Right renal pelvis (tissue), 4 donors: ENCODE results near the gene TMEM115. TPM values are rescaled to one million over a fixed set of nuclear protein-coding genes. Genes with fewer than 3 reads are reported as not detected.
A peak's percentile ranks its signal among the peaks of the same experiment; 100 is the strongest.

ENCODE experiments used
- DNase-seq, 4 donors: peaks; one replicate each; pipeline ENCODE4 v3.0.0-alpha.2; 2013; ENCODE audit warnings: low read depth in 4 of 4, low spot score in 3 of 4, missing footprints in 1 of 4
- polyA plus RNA-seq, 4 donors: library from polyadenylated mRNA; unstranded; fragments of 120-200 nt; gene quantifications; one replicate each; pipeline ENCODE4 v1.2.1, GENCODE V29; 2013; ENCODE audit not compliant: insufficient read length in 4 of 4

Gene TMEM115
- polyA plus RNA-seq, 4 donors, result 37.8 to 49.5 (median 38.7) TPM

GRCh38 chr3:50336452-50337174 is 22.7 kb downstream of the TMEM115 start:
- no peak for DNase-seq

DNA sequence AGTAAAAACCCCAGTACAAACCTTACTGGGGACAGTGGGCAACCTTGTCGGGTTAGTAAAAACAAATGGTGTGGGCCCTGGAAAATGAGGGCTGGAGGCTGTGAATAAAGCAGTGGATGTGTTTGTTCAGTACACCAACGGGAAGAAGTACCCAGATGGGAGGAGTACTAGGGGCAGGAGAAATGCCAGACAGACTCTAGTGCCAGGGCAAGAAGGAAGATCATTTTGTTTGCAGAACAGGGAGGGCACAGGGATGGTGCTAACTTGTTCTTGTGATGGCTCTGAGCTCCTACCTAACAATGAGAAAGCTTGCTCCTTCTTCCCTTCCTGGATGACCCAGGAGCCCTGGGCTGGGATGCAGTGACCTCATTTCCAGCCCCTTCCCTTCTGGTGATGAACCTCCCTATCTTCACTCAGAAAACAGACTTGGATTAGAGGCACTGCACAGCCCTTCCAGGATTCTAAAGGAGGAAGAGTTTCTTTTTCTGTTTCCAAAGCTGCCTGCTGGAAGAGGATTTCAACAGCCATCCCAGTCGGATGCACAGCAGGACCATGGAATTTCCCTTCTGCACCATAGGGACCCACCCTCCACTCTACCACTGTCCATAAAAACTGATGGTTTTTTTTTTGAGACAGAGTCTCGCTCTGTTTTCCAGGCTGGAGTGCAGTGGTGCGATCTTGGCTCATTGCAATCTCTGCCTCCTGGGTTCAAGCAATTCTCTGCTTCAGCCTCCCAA is 24.8 kb downstream of the TMEM115 start:
- DNase-seq, result no peak

DNA sequence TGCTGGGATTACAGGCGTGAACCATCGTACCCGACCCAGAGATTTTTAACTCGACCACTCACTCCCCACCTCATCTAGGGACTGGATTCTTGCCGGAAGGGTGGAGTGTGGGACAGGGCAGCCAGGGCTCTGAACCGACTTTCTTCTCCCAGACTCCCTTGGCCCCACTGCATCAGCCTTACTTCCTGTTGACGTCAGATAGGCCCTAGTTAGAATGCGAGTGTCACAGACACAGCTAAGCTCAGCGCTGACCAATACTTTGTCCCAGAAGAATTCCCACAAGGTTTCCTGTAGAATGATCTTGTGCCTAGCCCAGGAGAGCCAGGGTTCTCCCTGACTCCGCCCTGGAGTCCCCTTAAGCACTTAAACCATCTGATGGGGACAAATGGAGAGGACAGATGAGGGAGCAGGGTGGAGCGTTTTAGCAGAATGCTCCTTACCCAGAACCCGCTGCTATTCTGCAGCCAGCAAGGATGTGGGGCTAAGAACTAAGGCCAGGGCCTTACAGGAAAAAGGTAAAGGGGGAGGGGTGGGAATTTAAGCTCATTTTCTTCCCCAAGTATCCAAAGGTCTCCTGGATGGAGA is 25.5 kb downstream of the TMEM115 start:
- no peak for DNase-seq

DNA sequence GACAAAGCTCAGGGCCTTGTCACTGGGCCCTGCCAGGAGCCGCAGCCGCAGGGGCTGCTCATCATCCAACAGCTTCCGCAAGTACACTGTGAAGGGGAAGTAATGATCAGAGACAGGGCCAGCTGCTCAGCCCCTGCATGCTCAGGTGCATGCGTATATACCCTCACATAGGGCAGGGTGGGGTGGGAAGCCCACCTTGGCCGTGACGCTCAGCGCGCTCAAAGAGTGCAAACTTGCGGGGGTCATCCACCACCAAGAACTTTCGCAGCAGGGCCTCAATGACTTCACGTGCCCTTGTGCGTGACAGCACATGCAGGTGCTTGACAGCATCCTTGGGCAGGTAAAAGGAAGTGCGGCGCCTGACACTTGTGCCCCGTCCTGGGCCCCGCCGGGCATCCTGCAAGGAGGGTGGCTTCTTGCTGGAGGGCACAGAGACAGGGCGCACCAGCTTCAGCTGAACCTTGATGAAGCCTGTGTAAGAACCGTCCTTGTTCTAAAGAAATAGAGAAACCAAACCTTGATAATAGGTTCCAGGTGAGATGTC is 27.9 kb downstream of the TMEM115 start:
- DNase-seq, result no peak

DNA sequence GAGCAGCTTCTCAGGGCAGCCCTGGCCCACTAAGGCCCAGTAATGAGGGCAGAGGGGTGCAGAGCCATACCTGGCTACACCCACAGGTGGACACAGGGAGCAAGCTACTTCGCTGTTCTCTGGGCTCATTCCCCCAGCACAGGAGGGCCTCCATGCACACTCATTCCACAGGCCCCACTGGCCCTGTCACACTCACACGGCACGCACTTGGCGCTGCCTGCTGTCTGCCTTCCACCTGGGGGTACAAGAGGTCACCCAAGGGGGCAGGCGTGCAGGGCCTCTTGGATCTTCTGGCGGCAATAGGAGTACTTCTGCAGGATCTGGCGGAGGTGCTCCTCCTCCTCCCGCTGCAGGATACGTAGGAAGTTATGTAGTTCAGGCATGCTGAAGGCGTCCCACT is 29.0 kb downstream of the TMEM115 start:
- DNase-seq, result no peak

DNA sequence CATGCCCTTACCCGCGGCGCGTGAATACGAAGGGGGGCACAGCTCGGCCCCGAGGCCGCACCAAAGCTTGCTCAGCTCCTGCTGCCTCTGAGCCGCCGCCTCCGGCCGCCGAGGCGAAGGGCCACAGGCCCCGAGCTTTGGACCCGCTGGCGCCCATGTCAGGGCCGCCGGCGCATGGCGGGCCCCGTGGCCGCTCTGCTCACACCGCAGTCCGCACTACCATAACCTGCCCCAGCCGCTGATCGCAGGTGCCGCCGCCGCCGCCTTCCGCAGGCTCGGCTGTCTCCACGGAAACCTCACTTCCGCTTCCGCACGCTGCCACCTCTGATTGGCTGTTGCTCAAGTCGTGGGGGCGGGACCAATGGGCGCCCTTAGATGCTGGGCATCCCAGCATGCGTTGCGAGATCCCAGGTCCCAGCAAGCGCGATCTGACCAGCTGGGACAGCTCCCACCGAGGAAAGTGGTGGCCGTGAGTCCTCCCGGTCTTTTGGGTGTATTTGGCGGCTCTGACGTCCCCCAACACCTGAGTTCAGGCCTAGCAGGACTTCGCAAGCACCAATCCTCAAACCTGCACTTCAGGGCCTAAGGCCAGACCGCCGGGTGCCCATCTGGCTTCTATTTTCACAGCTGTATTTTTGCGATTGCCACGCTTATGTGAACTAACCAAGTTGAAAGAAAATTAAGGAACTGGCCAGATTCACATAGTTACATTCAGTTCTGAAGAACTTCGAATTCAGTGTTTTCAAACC is 31.2 kb downstream of the TMEM115 start, which contains the start of gene TUSC2:
TSS of gene TUSC2 (minus strand) at position 281 of the 749 bp plus-strand sequence. CDS start at position 157, 124 bp downstream.
- DNase-seq, result peak; percentile 93 to 97 (median 94)

DNA sequence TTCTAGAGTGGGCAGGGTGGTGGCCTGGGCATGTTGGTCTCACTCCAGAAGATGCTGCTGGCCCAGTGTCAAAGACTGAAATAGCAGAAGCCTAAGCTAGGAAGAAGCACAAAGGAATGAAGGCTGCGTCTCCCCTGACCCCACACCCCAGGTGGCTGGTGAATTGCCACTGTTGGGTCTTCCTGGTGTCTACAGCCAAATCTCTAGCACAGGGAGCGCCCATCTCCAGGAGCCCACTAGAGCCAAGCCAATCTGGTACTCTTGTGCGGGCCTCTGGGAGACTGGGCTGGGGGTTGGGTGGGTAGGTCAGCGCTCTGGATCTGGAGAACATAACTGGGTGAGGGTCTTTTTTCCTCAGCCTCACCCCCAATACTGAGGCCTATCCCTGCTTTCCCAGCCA is 32.2 kb downstream of the TMEM115 start:
- no peak for DNase-seq

GRCh38 chr3:50326182-50326541 is 33.2 kb downstream of the TMEM115 start:
- DNase-seq, result no peak

DNA sequence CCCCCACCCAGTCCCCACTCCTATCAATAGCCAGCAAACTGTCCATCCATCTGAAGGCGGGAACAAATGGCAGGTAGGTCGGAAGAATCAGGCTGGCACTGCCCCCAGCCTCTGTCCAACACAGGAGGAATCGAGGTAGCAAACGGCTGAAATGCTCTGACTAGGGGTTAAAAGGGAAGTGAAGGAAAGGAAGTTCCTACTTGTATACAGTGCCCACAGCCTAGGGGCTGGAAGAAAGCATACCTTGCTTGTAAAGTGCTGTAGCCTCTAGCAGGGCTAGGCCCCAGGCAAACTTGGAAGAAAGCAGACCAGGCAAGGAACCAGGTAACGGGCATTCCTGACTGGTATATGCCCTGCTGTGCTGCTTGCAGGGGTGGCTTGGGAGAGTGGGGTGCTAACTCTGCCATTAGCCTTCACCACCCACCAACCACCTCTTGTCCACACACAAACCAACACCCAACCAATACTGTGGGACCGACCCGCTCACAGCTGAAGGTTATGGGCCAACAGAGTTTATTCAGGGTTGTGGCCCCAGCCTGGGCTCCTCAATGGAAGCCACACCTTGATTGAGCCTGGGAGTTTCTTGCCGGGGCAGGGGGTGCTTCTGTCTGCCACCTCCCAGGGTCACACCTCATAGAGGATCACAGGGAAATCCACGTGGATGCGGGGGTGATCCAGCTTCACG is 33.7 kb downstream of the TMEM115 start:
- no peak for DNase-seq

GRCh38 chr3:50325113-50325480 is 34.2 kb downstream of the TMEM115 start:
- no peak for DNase-seq

GRCh38 chr3:50324351-50325112 is 34.8 kb downstream of the TMEM115 start:
- DNase-seq, result no peak

- no peak for DNase-seq
Observed at GRCh38 chr3:50323614-50324199, 35.6 kb downstream of the TMEM115 start.

GRCh38 chr3:50323092-50323600 is 36.2 kb downstream of the TMEM115 start:
- DNase-seq, result no peak

DNA sequence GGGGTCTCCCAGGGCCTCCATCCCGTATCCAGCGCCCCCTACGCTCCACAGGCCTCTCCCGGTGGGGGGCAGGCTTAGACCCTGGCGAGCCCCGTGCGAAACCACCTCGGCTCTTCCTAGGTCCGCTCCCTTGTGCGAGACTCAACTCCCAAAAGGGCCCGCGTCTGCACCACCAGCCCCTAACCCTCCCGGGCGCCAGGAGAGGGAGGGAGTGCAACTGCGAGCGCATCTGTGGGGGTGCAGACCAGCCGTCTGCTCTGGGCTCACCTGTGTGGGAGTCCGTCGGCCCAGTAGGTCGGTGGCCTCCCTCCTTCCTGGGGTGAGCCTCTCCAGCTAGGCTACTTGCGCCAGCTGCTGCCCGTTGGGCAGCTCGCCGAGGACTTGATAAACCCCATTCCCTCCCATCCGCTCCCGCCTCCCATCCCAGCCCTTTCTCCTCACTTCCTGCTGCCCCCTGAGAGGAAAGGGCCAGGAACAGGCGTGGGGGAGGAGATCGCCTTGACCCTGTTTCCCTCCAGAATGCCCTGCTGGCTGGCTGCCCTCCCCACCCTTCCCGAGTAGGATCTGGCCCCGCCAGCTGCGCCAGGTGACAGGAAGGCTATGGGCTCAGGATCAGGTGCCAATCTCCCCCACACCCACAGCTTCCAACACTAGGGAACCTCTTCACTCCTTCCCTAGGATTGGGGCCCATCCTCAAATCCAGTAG is 36.8 kb downstream of the TMEM115 start, which contains the start of gene HYAL2:
TSS of gene HYAL2 (minus strand) at position 360 of the 706 bp plus-strand sequence. CDS start 2,256 bp downstream, outside the sequence.
- DNase-seq, result no peak

GRCh38 chr3:50322115-50322385 is 37.3 kb downstream of the TMEM115 start:
- DNase-seq, result no peak

DNA sequence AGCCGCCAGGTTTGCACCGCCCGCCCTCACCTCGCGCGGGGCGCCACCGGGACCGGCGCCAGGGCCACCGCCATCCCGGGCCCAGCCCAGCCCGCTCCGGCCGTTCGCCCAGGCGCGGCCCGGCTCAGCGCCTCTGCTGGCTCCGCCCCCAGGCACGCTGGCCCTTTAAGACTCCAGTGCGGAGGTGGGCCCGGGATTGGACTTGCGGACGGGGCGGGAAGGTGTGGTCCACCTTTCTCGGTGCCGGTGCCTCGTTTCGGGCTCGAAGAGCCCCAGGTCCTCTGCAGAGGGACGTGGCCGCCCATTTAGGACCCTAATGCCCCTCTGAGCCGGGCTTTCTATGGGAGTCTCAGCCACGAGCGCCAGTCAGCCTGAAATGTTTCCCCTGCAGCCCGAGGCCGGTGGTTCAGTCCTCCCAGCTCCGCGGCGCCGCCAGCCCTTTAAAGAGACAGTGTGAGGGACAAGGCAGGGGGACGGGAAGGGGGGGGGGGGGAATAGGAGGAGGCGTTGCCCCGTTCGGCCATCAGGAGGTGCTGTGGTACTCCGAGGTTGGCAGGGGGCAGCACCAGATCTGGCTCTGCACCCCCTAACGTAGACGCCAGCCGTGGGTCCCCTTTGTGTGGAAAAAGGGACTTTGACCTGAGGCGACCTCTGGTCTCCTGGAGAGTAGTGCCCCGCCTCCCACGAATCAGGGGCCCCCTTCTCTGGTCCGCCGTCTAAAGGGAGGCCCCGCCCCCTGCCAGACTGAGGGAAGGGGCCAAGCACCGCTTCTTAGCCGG is 37.8 kb downstream of the TMEM115 start:
- DNase-seq, result peak in 3 of 4 donors; percentile 81 to 86 (median 85)

- DNase-seq, result peak in 1 of 4 donors; percentile 78
Observed at GRCh38 chr3:50320853-50321335, 38.4 kb downstream of the TMEM115 start.
